Raji (cell line): Measurements from ENCODE around the gene ZFPM1.

Experiments used
- POLR2A ChIP-seq: IDR thresholded peaks from 2 replicates; pipeline ENCODE4 v1.6.1; 2011; ENCODE audit warnings: low read depth, low read length, control low read depth; ENCODE audit not compliant: insufficient read depth

ZFPM1 gene

GRCh38 chr16:88487124-88487432 is 34.0 kb downstream of the ZFPM1 start:
- TF ChIP-seq POLR2A: no peak

DNA sequence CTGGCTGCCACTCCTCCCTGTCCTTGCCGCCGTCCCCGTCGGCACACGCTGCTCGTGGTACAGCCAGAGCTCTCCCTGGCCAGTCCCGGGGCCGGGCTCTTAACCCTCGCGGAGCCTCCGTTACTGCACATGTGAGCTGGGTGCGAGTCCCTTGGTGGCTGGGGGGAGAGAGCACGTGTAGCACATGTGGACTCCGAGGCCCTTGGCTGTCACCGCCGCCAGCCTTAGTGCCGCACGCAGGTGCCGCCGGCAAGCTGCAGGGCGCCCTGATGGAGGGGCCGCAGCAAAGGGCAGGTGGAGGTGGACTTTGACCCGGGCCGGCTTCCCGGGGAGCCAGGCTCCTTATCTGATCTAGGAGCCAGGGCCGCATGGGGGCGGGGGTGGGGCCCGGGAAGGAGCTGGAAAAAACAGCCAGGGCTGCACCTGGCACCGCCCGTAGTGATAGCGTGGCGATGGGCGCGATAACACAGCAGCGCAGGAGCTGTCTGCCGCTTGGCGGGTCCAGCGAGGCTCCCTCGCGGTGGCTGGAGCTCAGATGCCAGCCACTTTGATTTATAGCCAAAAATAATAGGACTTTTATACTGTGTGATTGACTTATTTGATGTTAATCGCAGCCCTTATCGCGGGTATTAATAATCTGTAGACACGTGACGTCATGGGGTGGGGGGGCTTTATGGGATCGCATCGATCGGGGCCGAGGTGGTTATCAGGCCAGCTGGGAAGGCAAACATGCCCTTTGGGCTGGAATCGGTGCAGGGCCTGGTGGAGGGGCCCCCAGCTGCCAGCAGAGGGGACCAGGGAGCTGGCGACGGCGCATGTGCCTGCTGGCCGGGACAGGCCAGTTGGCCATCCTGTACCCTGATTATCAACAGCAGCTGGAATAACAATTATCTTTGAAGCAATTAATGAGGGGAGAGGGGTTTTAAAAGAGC is 35.1 kb downstream of the ZFPM1 start:
- no peak for TF ChIP-seq POLR2A

DNA sequence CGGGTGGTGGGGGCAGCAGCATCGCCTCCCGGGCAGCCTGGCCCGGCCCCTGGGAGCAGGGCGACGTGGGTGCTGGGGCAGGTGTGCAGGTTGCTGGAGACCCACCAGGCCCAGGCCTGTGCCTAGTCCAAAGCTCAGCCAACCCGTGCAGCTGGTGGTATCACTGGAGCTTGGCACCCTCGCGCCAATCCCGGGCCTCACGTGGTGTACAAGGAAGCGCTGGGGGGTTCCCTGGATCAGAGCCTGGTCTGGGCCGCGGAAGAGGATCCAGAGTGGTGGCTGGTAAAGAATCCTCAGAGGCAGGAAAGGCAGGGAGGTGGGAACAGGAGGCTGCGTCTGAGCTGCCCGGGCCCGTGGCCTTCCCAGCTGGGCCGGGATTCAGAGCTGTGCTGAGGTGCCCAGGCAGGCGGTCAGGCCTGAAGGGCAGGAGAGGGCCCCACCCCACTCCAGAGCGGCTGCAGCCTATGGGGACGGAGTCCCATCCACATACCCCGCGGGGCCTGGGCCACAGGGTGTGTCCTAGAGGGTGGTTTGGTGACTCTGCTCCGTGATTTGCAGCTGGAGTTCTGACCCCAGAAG is 36.2 kb downstream of the ZFPM1 start:
- TF ChIP-seq POLR2A: no peak

DNA sequence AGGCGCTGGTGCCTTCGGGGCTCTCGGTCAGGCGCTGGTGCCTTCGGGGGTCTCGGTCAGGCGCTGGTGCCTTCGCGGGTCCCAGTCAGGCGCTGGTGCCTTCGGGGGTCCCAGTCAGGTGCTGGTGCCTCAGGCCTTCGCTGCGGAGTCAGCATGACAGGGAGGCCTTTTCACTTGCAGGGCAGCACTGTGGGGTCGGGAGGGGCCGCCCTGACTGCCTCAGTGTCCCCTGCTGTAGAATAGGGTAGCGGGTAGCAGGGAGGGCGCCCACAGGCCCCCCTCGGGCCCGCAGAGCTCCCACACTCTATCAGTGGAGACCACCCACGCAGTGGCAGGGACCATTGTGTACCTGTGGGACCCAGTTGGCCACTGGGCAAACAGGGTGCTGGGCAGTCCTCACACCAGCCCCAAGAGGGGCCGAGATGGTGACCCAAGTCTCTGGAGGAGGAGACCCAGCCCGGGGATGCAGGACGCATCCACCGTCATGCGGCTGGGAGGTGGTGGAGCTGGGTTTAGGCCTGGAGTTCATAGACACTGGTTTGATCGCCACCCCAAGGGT is 38.0 kb downstream of the ZFPM1 start:
- TF ChIP-seq POLR2A: no peak

- TF ChIP-seq POLR2A: no peak
Measured at GRCh38 chr16:88491560-88492310, 38.7 kb downstream of the ZFPM1 start.

DNA sequence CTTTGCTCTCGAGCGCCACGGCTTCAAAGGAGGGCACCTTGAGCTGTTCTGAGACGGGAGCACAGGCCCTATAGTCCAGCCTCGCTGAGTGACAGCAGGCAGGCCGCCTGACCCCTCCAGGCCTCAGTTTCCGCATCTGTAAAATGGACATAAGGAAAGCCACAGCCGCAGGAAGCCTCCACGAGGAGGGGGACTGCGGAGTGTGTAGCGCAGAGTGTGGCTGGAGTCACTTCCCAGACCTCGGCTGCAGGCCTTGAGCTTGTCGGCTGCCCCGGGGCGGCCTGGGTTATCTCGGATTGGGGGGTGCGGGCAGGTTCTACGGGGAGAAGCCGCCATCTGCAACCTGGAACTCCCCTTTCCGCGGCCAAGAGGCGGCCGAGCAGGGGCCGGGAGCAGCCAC is 40.8 kb downstream of the ZFPM1 start:
- no peak for TF ChIP-seq POLR2A

DNA sequence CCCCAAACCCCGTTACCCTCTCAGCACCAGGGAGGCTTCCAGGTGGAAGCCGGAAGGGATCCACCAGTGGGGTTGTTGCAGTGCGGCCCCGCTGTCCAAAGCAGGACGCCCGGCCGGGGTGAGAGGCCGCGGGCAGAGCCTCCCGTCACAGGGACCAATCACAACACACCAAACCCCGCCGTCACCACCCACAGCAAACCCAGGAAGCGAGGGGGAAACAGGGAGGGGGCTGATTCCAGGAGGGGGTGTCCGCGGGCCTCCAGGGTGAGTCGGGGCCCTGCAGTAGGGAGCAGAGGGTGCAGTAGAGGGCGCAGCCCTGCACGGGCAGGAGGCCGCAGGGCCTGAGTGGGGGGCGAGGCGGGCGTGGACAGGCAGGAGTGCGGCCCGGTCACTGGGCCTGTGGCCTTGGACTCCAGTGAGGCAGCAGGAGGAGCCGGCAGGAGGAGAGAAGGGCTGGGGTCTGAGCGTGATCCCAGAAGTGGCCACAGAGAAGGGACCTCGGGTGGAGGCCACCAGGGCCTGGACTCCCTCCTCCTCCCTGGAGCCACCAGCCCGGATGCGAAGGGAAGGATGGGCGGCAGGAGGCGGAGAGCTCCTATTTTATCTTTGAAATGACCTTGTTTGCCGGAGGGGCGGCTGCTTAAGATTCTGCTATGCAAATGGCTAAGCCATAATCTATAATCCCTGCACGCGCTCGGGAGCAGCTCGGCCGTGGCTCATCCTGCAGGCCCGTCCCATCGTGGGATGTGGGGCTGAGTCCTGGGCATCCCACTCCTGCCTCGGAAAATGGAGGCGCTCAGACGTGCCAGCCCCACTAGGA is 41.5 kb downstream of the ZFPM1 start:
- no peak for TF ChIP-seq POLR2A

GRCh38 chr16:88495268-88495772 is 42.2 kb downstream of the ZFPM1 start:
- TF ChIP-seq POLR2A: no peak

DNA sequence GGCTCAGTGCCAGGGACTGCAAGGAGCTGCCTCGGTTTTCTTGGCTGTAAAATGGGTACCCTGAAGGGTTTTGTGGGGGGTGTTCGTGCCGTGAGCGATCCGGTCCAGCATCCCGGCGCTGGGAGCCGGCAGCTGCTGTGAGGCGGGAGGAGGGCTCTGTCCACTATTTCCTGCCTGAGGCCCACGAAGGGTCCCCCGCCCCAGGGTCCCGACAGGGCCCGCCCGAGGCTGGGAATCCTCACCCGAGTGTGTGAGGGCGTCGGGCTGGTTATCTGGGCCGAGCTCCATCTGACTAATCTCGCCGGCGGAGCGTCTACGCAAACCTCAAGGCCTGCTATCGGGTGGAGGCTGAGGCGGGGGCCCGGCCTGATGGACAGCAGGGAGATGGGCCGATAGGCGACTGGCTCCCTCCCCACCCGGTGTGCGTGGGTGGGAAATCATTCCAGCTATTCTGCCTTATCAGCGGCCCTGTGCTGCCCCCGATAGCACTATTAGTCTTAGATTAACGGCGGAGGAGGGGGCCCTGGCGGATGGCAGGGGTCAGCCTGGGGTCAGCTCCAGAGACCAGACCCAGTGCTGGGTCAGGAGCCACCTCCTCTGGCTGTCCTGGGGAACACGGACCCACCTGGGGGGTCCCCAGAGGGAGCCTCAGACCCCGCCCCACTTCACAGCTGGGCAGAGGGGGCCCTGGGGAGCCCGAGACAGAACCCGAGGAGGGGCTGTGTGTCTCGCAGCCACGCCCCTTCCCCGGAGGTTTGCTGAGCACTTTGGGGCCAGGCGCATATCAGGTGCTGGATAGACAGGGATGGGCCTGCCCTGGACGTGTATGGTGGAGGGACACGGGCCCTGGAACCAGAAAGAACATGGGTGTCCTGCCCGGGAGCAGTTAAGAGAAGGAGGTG is 44.7 kb downstream of the ZFPM1 start:
- TF ChIP-seq POLR2A: no peak

GRCh38 chr16:88498576-88499208 is 45.6 kb downstream of the ZFPM1 start:
- TF ChIP-seq POLR2A: no peak

- TF ChIP-seq POLR2A: no peak
Measured at GRCh38 chr16:88499292-88499691, 46.2 kb downstream of the ZFPM1 start.

DNA sequence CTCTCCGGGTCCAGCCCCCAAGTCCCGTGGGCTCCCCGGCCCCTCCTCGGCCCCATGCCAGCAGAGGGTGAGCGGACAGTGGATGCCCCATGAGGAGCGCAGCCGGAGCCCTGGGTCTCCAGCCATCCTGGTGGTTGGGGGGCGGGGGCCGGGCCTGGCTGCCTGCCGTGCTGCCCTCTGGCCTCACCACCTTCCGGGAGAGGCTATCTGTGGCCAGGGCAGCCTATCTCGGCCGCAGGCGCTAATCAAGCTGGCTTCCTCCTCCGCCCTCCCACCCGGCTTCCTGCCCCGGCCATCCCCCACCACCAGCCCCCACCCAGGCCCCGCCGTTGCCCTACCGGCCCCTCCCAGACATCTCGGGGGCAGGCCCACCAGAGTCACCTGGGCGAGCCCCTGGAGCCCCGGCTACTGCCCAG is 46.8 kb downstream of the ZFPM1 start:
- no peak for TF ChIP-seq POLR2A

- TF ChIP-seq POLR2A: no peak
Measured at GRCh38 chr16:88500255-88500661, 47.2 kb downstream of the ZFPM1 start.
